KMS-11 (cell line): ENCODE results near the gene POLR3K.
A peak's percentile ranks its signal among the peaks of the same experiment; 100 is the strongest.

Experiments
- H2AFZ ChIP-seq: fragments of 200-600 bp; sonication (generic); 2 replicates; pipeline ENCODE4 v1.6.1; 2016; ENCODE audit warnings: antibody characterized with exemption, mixed run types, low read depth
- H3K27ac ChIP-seq: fragments of 200-600 bp; sonication (generic); 2 replicates; pipeline ENCODE4 v1.6.1; 2016; ENCODE audit warnings: mild to moderate bottlenecking, mixed run types
- H3K27me3 ChIP-seq: fragments of 200-600 bp; sonication (generic); 2 replicates; pipeline ENCODE4 v1.6.1; 2017; ENCODE audit warnings: mild to moderate bottlenecking, low read depth, mixed run types, moderate library complexity; ENCODE audit not compliant: insufficient read depth
- H3K36me3 ChIP-seq: fragments of 200-600 bp; sonication (generic); 2 replicates; pipeline ENCODE4 v1.6.1; 2017; ENCODE audit warnings: mild to moderate bottlenecking, mixed run types; ENCODE audit not compliant: insufficient read depth
- H3K4me1 ChIP-seq: fragments of 200-600 bp; sonication (generic); 2 replicates; pipeline ENCODE4 v1.6.1; 2016; ENCODE audit warnings: mild to moderate bottlenecking, low read depth, mixed run types; ENCODE audit not compliant: poor library complexity, severe bottlenecking
- H3K4me2 ChIP-seq: fragments of 200-600 bp; sonication (generic); 2 replicates; pipeline ENCODE4 v1.7.0; 2016; ENCODE audit warnings: mild to moderate bottlenecking, mixed run types
- H3K4me3 ChIP-seq: fragments of 200-600 bp; sonication (generic); IDR thresholded peaks from 2 replicates; pipeline ENCODE4 v1.6.1; 2017; ENCODE audit warnings: low read depth, low read length, mixed read lengths; ENCODE audit not compliant: insufficient read depth
- H3K79me2 ChIP-seq: fragments of 200-600 bp; sonication (generic); 2 replicates; pipeline ENCODE4 v1.6.1; 2016; ENCODE audit warnings: low read depth, mixed run types; ENCODE audit not compliant: insufficient read depth
- H3K9ac ChIP-seq: fragments of 200-600 bp; sonication (generic); 2 replicates; pipeline ENCODE4 v1.6.1; 2016; ENCODE audit warnings: mild to moderate bottlenecking, mixed run types
- H4K20me1 ChIP-seq: fragments of 200-600 bp; sonication (generic); 2 replicates; pipeline ENCODE4 v1.6.1; 2016; ENCODE audit warnings: mild to moderate bottlenecking, mixed run types; ENCODE audit not compliant: insufficient read depth
- CTCF ChIP-seq: fragments of 200-600 bp; sonication (generic); conservative IDR thresholded peaks from 2 replicates; pipeline ENCODE4 v1.6.1; 2017; ENCODE audit warnings: low read depth, mild to moderate bottlenecking, antibody characterized with exemption, low read length, moderate library complexity, mixed read lengths

The POLR3K gene

DNA sequence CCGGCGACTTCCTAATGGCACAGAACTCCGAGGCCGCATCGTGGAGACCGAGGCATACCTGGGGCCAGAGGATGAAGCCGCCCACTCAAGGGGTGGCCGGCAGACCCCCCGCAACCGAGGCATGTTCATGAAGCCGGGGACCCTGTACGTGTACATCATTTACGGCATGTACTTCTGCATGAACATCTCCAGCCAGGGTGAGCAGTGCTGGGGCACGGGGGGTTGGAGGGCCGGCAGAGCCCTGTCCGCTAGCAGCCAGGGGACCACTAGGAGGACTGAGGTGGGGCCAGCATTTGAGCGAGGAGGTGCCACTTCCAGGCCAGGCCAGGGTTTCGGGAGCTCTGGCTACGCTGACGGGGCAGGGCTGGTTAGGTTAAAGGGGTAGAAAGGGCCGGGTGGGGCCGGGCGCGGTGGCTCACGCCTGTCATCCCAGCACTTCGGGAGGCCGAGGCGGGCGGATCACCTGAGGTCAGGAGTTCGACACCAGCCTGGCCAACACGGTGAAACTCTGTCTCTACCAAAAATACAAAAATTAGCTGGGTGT, 29.7 kb upstream of the POLR3K start:
- no peak for TF ChIP-seq CTCF
- peaks cover 12% of the 10 kb centered on the region for H3K4me1 ChIP-seq
- no peak overlapping the region for H2AFZ ChIP-seq
- H3K27me3 ChIP-seq = no peaks in the 10 kb centered on the region
- no peak overlapping the region for H3K4me2 ChIP-seq
- H3K9ac ChIP-seq = no peak overlapping the region
- H3K79me2 ChIP-seq = no peaks in the 10 kb centered on the region
- H3K36me3 ChIP-seq = no peaks in the 10 kb centered on the region; the same call in 1 of the 2 replicates
- H4K20me1 ChIP-seq = no peaks in the 10 kb centered on the region
- no peak overlapping the region for H3K4me3 ChIP-seq
- no peak overlapping the region for H3K27ac ChIP-seq

DNA sequence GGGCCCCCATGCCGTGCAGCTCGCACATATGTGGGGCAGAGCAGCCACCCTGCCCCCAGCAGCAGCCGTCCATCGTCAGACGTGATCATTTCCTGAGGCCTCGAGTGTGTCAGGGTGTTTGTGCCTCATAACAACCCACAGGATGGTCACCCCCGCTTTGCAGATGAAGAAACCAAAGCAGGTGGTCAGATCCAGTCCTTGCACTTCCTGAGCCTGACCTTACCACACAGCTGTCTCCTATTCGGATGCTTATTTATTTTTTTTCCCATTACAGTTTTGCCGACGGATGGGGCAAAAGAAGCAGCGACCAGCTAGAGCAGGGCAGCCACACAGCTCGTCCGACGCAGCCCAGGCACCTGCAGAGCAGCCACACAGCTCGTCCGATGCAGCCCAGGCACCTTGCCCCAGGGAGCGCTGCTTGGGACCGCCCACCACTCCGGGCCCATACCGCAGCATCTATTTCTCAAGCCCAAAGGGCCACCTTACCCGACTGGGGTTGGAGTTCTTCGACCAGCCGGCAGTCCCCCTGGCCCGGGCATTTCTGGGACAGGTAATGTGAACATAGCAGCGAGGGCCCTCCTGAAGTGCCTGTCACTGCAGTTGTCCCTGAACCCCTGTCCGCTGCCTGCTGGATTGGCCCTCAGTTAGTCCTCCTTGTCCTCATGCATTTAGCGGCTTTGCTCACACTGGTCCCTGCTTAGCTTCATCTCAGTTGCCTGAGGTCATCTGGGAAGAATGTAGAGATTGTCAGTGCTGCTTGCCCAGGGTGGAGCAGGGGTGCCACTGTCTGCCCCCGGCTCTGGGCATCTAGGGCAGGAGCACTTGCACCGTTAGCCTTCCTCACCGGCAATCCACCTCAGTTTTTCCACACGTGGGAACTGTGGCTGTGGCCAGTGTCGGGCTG, 26.0 kb upstream of the POLR3K start:
- H3K9ac ChIP-seq = no peak overlapping the region
- H3K79me2 ChIP-seq = no peaks in the 10 kb centered on the region
- H3K36me3 ChIP-seq = no peaks in the 10 kb centered on the region
- H3K27ac ChIP-seq = no peak overlapping the region
- H4K20me1 ChIP-seq = no peaks in the 10 kb centered on the region
- H3K4me3 ChIP-seq = no peak overlapping the region
- no peaks in the 10 kb centered on the region for H3K27me3 ChIP-seq
- peaks cover 31% of the 10 kb centered on the region for H3K4me1 ChIP-seq
- peak overlapping the region; percentile 97 for H3K4me2 ChIP-seq
- no peak for TF ChIP-seq CTCF
- peak overlapping the region; percentile 83; the same call in 1 of the 2 replicates for H2AFZ ChIP-seq

DNA sequence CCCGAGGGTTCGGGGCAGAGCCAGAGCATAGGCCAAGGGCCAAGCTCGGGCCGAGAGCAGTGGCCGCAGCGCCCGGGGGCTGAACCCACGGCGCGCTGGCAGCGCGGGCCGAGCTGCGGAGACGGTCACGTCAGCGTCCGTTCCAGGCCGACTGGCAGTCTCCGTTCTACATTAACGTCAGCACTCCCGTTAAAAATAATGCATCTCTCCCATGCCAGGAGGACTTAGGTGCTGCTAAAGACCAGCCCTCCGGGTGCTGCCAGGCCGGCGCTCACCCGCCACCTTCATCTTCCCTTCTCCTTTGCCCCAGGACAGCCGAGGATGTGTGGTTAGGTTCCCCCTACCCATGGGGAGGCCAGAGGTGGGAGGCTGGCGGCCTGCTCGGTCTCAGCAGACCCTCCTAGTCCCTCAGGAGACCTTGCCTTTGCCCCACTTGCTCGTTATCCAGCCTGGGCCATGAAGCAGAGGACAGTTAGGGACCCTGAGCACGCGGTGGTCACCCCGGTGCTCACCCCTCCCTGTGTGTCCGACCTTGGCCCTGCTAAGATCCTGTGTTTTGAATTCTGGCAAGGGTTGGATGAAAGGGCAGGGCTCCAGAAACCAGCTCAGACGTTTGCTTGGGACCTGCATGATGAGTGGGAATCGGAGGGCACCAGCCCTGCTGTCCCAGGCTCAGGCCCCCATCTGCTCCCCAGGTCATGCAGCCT, 25.2 kb upstream of the POLR3K start:
- no peaks in the 10 kb centered on the region for H3K36me3 ChIP-seq
- H3K79me2 ChIP-seq = no peaks in the 10 kb centered on the region
- H3K27ac ChIP-seq = 0 out of 2 replicates have a peak overlapping the region, but pooled peaks have one; percentile 36
- peak overlapping the region; percentile 83 for H3K9ac ChIP-seq
- peak overlapping the region; percentile 47 for H3K4me3 ChIP-seq
- H4K20me1 ChIP-seq = no peaks in the 10 kb centered on the region
- H3K4me2 ChIP-seq = peak overlapping the region; percentile 97
- H3K27me3 ChIP-seq = no peaks in the 10 kb centered on the region; the same call in 1 of the 2 replicates
- peaks cover 30% of the 10 kb centered on the region for H3K4me1 ChIP-seq
- no peak for TF ChIP-seq CTCF
- H2AFZ ChIP-seq = peak overlapping the region; percentile 83

GRCh38 chr16:77807-78443, 24.5 kb upstream of the POLR3K start, which contains the start of gene MPG:
MPG (plus strand) TSS chr16:78225; CDS start chr16:78310, 85 bp downstream.
- TF ChIP-seq CTCF = no peak
- H3K27ac ChIP-seq = peak within 1 kb of the TSS; percentile 36; the same call in 1 of the 2 replicates

More at GRCh38 chr16:77807-78443, 24.5 kb upstream of the POLR3K start, which contains the start of gene MPG:
- Histone ChIP-seq H3K27me3 (peaks cover 5% of the 10 kb centered on the region; the same call in 1 of the 2 replicates), H2AFZ (peak within 1 kb of the TSS; percentile 83), H3K9ac (peak within 1 kb of the TSS; percentile 83), H3K4me1 (peaks cover 32% of the 10 kb centered on the region), H3K4me2 (peak within 1 kb of the TSS; percentile 97), H3K79me2 (no peaks in the 10 kb centered on the region), H4K20me1 (no peaks in the 10 kb centered on the region), H3K36me3 (no peaks in the 10 kb centered on the region), H3K4me3 (peak within 1 kb of the TSS; percentile 47)
